Fibroblast of mammary gland (primary cell): ENCODE results near the gene LRP1-AS.
"Not testable (repeated sequence)": the region's sequence is repeated elsewhere in the genome, so short reads cannot be mapped to it uniquely, and the experiment has no call there.

Source experiments
- DNase-seq: peaks from one replicate; pipeline ENCODE4 v3.0.0-alpha.2; 2010; ENCODE audit warnings: low read depth
- H3K4me3 ChIP-seq: 2 replicates; pipeline ENCODE4 v1.5.1; 2011; ENCODE audit warnings: low read depth, mild to moderate bottlenecking, low read length, moderate library complexity; ENCODE audit not compliant: control insufficient read depth
- CTCF ChIP-seq: conservative IDR thresholded peaks from 2 replicates; pipeline ENCODE4 v1.5.1; 2011; ENCODE audit warnings: low read depth, low read length, inconsistent platforms; ENCODE audit not compliant: control insufficient read depth, insufficient read depth

The LRP1-AS gene

GRCh38 chr12:57127726-57128518 lies 19.5 kb downstream of the LRP1-AS start, which contains the start of gene LRP1:
TSS of gene LRP1 (plus strand) at chr12:57128483. CDS start at chr12:57128965, 482 bp downstream.
- H3K4me3 ChIP-seq, result peak within 1 kb of the TSS; percentile 59
- no peak for TF ChIP-seq CTCF
- peak; percentile 84 for DNase-seq

DNA sequence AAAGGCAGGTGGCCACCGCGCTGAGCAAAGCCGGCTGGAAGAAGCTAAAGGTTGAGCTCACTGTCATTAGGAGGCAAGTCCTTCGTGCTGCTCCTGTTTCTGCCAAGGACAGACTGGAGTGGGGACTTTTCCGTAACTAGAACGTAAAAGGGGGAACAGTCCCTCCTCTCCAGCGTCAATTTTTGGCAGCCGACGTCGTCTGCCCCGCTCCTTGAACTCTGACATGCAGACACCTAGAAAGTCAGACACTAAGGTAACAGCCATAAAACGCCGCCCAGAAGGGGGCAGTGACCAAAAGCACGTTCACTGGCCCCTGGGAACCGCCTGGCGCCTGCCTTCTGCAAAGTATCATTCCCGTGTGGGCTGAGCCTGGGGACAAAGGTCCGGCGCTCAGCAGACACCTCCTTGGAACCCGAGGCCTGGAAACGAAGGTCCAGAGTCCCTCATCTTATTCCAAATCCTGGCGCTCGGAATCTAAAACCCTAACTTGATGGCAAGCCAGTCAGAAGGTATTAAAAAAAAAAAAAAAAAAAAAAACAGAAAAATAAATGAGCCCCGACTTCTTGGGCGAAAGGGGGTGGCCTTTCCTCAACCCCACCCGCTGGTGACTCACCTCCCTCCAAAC lies 20.2 kb downstream of the LRP1-AS start:
- H3K4me3 ChIP-seq, result peak overlapping the region; percentile 59
- no peak for DNase-seq
- peak; percentile 17 for TF ChIP-seq CTCF

DNA sequence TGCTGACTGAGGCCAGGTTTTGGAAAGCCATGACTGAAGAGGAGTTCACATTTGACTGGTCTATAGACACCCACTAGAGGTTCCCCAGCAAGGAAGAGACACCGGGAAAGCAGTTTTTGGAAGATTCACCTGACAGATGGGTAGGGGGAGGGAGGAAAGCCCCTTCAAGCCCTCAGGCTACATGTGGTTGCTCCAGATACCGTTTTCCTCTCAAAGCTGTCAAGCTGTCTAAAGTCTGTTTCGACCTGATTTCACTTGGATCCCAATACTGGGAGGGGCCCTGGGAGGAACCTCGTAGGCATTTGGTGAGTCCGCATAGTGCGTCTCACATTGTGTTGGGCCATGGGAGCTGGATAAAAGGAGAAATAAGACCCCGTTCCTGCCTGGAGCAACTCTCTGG lies 20.9 kb downstream of the LRP1-AS start:
- DNase-seq, result no peak
- H3K4me3 ChIP-seq, result no peak overlapping the region
- no peak for TF ChIP-seq CTCF

DNA sequence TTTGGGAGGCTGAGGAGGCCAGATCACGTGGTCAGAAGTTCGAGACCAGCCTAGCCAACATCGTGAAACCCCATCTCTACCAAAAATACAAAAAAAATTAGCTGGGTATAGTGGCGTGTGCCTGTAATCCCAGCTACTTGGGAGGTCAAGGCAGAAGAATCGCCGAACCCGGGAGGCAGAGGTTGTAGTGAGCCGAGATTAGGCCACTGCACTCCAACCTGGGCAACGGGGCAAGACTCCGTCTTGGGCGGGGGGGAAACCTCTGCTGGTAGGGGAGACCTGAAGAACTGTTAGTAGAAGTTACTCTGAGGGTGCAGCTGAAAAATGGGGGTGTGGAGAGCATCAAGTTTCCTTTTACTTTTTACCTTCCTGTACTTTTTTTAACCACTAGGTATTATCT lies 21.4 kb downstream of the LRP1-AS start:
- DNase-seq, result no peak
- TF ChIP-seq CTCF, result no peak
- no peak overlapping the region for H3K4me3 ChIP-seq

- DNase-seq, result peak; percentile 76
- H3K4me3 ChIP-seq, result no peak overlapping the region
- peak; percentile 99 for TF ChIP-seq CTCF
Observed at GRCh38 chr12:57124261-57124877, 23.1 kb downstream of the LRP1-AS start.

DNA sequence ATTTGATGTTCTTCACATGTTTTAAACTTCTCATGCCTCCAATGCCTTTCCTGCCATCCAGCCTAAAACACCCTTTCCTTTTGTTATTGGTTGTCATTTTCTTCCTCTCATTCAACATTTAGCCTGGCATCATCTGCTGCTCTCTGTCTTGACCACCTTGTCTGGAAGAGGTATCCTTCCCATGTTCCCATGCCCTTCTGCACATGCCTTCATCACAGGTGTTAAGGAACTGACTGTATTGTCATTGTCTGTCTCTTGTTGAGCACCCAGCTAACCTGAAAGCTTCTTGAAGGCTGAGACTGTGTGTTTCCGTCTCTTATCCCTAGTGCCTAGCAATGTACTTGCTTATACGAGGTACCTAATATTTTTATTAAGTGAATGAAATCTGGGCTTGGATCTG lies 23.6 kb downstream of the LRP1-AS start:
- no peak for TF ChIP-seq CTCF
- no peak for DNase-seq
- H3K4me3 ChIP-seq, result no peak overlapping the region

GRCh38 chr12:57120718-57121117 lies 26.7 kb downstream of the LRP1-AS start:
- H3K4me3 ChIP-seq, DNase-seq: not testable (repeated sequence)
